Activated naive CD4-positive, alpha-beta T cell treated with anti-CD3 and anti-CD28 coated beads, Interleukin-2, amount 50 U/mL, for 72 hours (primary cell): ENCODE results near the gene TMEM175. TPM values are rescaled to one million over a fixed set of nuclear protein-coding genes. Genes with fewer than 3 reads are reported as not detected.

Source experiments
- ATAC-seq, 2 donors: fragments of 150-1000 bp; cut with Tn5 transposase; 2 replicates each; pipeline ENCODE4 v1.10.0; 2021; ENCODE audit warnings: mild to moderate bottlenecking in 2 of 2, moderate library complexity in 2 of 2
- DNase-seq, 2 donors: peaks; one replicate each; pipeline ENCODE4 v3.0.0; 2021 to 2022; ENCODE audit warnings: low spot score in 2 of 2
- H3K27ac Mint-ChIP-seq, 2 donors: one replicate each; pipeline ENCODE4 v1.8.0; 2022; ENCODE audit warnings: mild to moderate bottlenecking in 2 of 2, mixed read lengths in 2 of 2
- H3K36me3 Mint-ChIP-seq, 2 donors: one replicate each; pipeline ENCODE4 v1.8.0; 2022; ENCODE audit warnings: mixed read lengths in 2 of 2
- H3K9me3 Mint-ChIP-seq, 2 donors: one replicate each; pipeline ENCODE4 v1.8.0; 2022; ENCODE audit warnings: mixed read lengths in 2 of 2
- total RNA-seq, 2 donors: library from RNA; stranded (reverse); gene quantifications; one replicate each; pipeline ENCODE4 v1.2.3, GENCODE V29; 2022

The TMEM175 gene, protein sequence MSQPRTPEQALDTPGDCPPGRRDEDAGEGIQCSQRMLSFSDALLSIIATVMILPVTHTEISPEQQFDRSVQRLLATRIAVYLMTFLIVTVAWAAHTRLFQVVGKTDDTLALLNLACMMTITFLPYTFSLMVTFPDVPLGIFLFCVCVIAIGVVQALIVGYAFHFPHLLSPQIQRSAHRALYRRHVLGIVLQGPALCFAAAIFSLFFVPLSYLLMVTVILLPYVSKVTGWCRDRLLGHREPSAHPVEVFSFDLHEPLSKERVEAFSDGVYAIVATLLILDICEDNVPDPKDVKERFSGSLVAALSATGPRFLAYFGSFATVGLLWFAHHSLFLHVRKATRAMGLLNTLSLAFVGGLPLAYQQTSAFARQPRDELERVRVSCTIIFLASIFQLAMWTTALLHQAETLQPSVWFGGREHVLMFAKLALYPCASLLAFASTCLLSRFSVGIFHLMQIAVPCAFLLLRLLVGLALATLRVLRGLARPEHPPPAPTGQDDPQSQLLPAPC
- total RNA-seq: 10 to 100 TPM; 12.1 to 13.9 TPM

- DNase-seq (peak; percentile 98 to 99), ATAC-seq (peak; percentile 97 to 99)
- Mint-ChIP-seq H3K9me3 (no peaks in the 10 kb centered on the region), H3K36me3 (peaks cover 16 to 17% of the 10 kb centered on the region in 2 donors), H3K27ac (peak within 1 kb of the TSS; percentile 96 to 97)
Observed at GRCh38 chr4:931960-932712, at the start of gene TMEM175, which contains the start of gene GAK. Gene TMEM175 (plus strand): TSS chr4:932460. CDS start chr4:947740, 15,280 bp downstream. Gene GAK (minus strand): TSS chr4:932316. CDS start chr4:932187, 129 bp downstream.

- Mint-ChIP-seq H3K27ac (no peak overlapping the region), H3K9me3 (peaks cover 3 to 4% of the 10 kb centered on the region in 2 donors), H3K36me3 (peaks cover 13 to 24% of the 10 kb centered on the region in 2 donors)
- DNase-seq (no peak), ATAC-seq (no peak)
Observed at GRCh38 chr4:882646-883045, 49.6 kb upstream of the TMEM175 start.

DNA sequence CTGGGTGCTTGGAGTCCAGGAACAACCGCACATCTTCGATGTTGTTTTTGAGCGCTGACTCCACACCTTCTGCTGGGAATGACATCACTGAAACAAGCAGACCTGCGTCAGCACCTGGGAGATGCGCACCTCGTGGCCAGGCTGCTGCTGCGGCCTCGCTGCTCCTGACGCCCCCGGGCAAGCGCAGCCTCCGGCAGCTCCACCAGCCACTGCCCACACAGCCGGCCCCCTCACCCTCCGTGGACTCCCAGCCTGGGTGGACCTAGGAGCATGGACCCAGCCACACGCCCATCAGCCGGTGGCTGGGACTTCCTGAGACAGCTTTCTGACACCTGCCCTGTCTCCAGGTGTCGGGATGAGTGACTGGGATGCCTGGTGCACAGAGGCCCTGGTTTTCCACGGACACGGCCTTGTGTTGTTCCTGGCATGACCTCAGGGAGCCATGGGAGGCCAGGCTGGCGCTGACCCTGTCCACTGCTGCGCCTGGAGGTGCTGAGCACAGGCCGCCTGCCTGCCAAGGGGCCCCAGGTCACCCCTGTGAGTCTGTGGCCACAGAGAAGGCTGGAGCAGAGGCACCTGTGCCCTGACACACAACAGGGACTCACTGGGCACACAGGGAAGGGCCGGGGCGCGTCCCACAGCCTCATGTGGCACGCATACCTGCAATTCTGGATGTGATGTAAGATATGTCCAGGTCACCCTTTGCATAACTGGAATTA, 48.7 kb upstream of the TMEM175 start:
- DNase-seq (no peak), ATAC-seq (no peak)
- Mint-ChIP-seq H3K27ac (peak overlapping the region; percentile 33 to 78), H3K9me3 (peaks cover 6 to 8% of the 10 kb centered on the region in 2 donors), H3K36me3 (peaks cover 17 to 27% of the 10 kb centered on the region in 2 donors)

GRCh38 chr4:884259-884658, 48.0 kb upstream of the TMEM175 start:
- Mint-ChIP-seq H3K9me3 (peaks cover 6 to 8% of the 10 kb centered on the region in 2 donors), H3K27ac (no peak overlapping the region), H3K36me3 (peaks cover 14 to 21% of the 10 kb centered on the region in 2 donors)
- ATAC-seq (no peak), DNase-seq (no peak)

DNA sequence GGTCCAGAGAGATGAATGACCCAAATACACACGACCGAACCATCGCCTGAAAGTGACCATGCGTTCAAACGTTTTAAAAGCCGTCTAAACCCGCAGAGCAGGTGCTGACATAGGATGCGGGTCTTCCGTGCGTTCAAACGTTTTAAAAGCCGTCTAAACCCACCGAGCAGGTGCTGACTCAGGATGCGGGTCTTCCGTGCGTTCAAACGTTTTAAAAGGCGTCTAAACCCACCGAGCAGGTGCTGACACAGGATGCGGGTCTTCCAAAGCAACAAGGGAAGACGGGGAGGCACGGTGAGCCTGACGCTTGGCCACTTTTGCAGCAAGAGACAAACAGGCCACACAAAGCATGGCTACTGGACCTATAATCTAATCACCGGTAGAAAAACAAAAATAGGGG, 47.4 kb upstream of the TMEM175 start:
- H3K36me3 Mint-ChIP-seq: peaks cover 14 to 21% of the 10 kb centered on the region in 2 donors
- DNase-seq (no peak), ATAC-seq (no peak)
- H3K9me3 Mint-ChIP-seq: peaks cover 6 to 8% of the 10 kb centered on the region in 2 donors
- H3K27ac Mint-ChIP-seq: peak overlapping the region in 1 of 2 donors; percentile 44

DNA sequence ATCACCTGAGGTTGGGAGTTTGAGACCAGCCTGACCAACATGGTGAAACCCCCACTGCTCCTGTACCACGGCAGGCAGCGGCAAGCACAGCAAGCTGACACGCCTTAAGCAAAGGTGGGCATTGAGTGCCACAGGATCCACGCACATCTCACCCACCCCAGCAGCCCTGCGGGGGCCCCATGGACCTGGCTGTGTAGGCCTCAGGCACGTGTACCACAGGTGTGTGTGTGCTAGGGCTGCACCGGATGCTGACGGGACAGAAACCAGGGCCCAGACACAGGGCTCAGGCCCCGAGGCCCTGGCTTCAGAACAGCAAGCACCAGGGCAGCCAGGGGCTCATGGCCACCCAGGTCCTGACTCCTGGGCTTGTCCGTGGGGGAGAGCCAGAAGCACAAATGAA, 46.9 kb upstream of the TMEM175 start:
- H3K27ac Mint-ChIP-seq: no peak overlapping the region
- no peak for DNase-seq
- no peak for ATAC-seq
- peaks cover 6 to 8% of the 10 kb centered on the region in 2 donors for H3K9me3 Mint-ChIP-seq
- peaks cover 14 to 16% of the 10 kb centered on the region in 2 donors for H3K36me3 Mint-ChIP-seq

DNA sequence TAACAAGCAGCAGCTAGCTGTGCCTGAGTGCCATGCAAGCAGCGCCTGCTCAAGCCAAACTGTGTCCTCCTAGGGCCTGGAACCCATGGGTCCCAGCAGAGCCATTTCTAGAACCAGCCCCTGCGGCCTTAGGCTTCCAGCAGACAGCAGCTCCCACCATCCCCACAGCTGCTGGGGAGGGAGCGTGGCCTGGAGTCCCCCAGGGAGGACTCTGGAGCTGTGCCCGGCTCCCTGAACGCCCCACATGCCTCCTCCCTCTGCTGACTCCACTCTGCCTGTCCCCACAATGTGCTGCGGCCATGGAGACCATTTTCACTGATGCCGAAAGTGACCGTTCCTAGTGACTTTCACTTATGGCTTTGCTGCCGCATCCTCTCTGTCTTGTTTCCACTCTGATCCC, 46.0 kb upstream of the TMEM175 start:
- ATAC-seq: no peak
- Mint-ChIP-seq H3K36me3 (peaks cover 14% of the 10 kb centered on the region in 2 donors), H3K27ac (peak overlapping the region in 1 of 2 donors; percentile 44), H3K9me3 (peaks cover 6 to 8% of the 10 kb centered on the region in 2 donors)
- DNase-seq: no peak

DNA sequence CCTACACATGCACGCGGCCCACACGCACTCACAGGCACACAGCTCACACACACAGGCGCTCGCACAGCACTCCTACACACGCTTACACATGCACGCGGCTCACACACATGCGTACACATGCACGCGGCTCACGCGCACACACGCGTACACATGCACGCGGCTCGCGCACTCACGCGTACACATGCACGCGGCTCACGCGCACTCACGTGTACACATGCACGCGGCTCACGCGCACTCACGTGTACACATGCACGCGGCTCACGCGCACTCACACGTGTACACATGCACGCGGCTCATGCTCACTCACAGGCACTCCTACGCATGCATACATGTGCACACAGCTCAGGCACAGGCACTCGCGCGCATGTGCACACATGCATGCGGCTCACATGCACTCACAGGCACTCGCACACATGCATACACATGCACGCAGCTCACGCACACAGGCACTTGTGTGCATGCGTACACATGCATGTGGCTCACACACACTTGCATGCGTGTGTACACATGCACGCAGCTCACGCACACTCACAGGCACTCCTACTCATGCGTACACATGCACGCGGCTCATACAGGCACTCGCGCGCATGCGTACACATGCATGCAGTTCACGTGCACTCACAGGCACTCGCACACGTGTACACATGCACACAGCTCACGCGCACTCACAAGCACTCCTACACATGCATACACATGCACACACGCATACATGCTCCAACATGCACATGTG, 45.1 kb upstream of the TMEM175 start:
- Mint-ChIP-seq H3K9me3 (peaks cover 6 to 8% of the 10 kb centered on the region in 2 donors), H3K36me3 (peaks cover 14% of the 10 kb centered on the region in 2 donors), H3K27ac (no peak overlapping the region)
- DNase-seq (no peak), ATAC-seq (no peak)

- H3K9me3 Mint-ChIP-seq: peaks cover 6 to 8% of the 10 kb centered on the region in 2 donors
- peak overlapping the region in 1 of 2 donors; percentile 73 for H3K27ac Mint-ChIP-seq
- H3K36me3 Mint-ChIP-seq: peaks cover 14% of the 10 kb centered on the region in 2 donors
- ATAC-seq: no peak
- no peak for DNase-seq
Observed at GRCh38 chr4:888029-888428, 44.2 kb upstream of the TMEM175 start.

DNA sequence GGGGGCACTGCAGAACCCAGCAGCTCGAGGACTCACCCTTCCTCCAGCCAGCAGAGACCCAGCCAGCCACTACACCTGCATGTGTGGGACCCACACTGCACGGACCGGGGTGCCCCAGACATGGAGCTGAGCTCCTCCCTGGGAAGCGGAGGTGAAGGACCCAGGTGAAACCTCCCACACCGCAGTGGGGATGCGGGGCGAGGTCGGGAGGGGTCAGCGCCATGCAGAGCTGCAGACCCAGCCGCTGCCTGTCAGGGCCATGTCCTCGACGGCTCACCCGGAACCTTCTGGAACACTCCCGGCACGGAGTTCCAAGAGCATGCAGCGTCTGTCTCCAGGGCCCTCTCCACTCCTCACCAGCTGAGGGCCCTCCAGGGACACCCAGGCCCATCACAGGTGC, 42.7 kb upstream of the TMEM175 start:
- DNase-seq (no peak), ATAC-seq (no peak)
- H3K36me3 Mint-ChIP-seq: peaks cover 14% of the 10 kb centered on the region in 2 donors
- H3K27ac Mint-ChIP-seq: no peak overlapping the region
- peaks cover 6 to 8% of the 10 kb centered on the region in 2 donors for H3K9me3 Mint-ChIP-seq

DNA sequence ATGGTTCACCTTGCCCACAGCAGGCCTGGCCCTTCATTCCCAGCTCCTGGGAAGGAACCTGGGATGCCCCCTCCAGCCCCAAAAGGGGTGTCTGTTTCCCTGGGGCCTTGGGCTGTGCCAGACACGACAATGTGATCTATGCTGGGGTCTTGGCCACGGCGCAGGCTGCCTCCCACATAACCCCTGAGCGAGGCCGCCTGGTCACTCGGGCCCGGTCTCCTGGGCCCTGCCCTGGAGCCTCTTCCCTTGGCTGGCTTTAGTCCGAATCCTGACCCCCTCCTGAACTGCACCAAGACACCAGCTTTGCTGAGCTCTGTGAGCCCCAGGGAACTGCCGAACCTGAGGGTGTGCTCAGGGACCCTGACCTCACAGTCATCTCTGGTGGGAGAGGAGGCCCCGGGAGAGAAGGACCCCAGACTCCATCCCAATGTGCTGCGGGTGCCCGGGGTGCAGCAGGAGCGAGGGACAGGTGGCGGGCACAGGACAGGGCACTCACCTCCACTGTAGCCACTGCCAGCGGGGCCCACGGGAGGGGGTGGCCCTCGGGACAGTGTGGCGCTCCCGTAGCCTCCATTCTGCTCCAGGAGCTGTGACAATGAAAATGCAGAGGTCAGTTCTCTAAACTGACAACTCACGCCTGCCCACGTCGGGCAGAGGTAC, 42.1 kb upstream of the TMEM175 start:
- Mint-ChIP-seq H3K27ac (no peak overlapping the region), H3K9me3 (peaks cover 6 to 8% of the 10 kb centered on the region in 2 donors), H3K36me3 (peaks cover 14% of the 10 kb centered on the region in 2 donors)
- DNase-seq (no peak), ATAC-seq (no peak)

GRCh38 chr4:891747-892146, 40.5 kb upstream of the TMEM175 start:
- peak in 1 of 2 donors; percentile 32 for DNase-seq
- ATAC-seq: no peak
- Mint-ChIP-seq H3K36me3 (peaks cover 14% of the 10 kb centered on the region in 2 donors), H3K9me3 (peaks cover 6 to 8% of the 10 kb centered on the region in 2 donors), H3K27ac (peak overlapping the region in 1 of 2 donors; percentile 93)

DNA sequence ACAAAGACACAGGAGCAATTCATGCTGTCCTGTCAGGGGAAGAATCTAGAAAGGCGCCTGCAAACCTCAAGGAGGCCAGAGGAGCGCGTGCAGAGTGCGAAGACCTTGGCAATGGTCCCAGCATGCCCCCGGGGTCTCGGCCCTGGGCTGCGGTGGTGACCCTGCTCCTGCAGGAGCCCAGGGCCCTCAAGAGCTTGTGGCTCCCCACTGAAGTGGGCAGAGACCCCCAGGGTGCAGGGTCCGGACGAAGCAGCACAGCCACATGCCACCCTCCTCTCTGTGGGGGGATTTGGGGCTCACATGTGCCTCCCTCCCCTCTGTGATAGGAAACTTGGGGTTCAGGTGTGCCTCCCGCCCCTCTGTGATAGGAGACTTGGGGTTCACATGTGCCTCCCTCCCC, 39.5 kb upstream of the TMEM175 start:
- ATAC-seq (no peak), DNase-seq (no peak)
- Mint-ChIP-seq H3K27ac (no peak overlapping the region), H3K36me3 (peaks cover 4 to 9% of the 10 kb centered on the region in 2 donors), H3K9me3 (peaks cover 2 to 3% of the 10 kb centered on the region in 2 donors)

GRCh38 chr4:893276-893994, 38.8 kb upstream of the TMEM175 start:
- H3K36me3 Mint-ChIP-seq: peaks cover 0 to 4% of the 10 kb centered on the region in 2 donors
- H3K27ac Mint-ChIP-seq: peak overlapping the region in 1 of 2 donors; percentile 9
- no peaks in the 10 kb centered on the region for H3K9me3 Mint-ChIP-seq

More at GRCh38 chr4:893276-893994, 38.8 kb upstream of the TMEM175 start:
- ATAC-seq: no peak
- DNase-seq: no peak
